Airway epithelial cell (primary cell): ENCODE results near the gene SPINT4. TPM values are rescaled to one million over a fixed set of nuclear protein-coding genes. Genes with fewer than 3 reads are reported as not detected.

Experiments
- total RNA-seq: library from RNA; depleted of rRNA; stranded (reverse); fragments of >200 nt; gene quantifications from 2 replicates; pipeline ENCODE4 v1.2.3, GENCODE V29; 2015

The SPINT4 gene
- not detected in 2 replicates for total RNA-seq

GRCh38 chr20:45722047-45722446 lies at the start of gene SPINT4:
SPINT4 (plus strand) TSS chr20:45722347; CDS start chr20:45722368, 21 bp downstream.

GRCh38 chr20:45701873-45702272 lies 20.3 kb upstream of the SPINT4 start, which contains the start of gene WFDC13:
WFDC13 (plus strand) TSS chr20:45702038; CDS start chr20:45702124, 86 bp downstream.

GRCh38 chr20:45704969-45705637 lies 17.0 kb upstream of the SPINT4 start, which contains the start of gene WFDC10B:
WFDC10B (minus strand) TSS chr20:45705019; CDS start chr20:45685992, 19,027 bp downstream.

Other genes with a start within 250 kb of the SPINT4 start
- gene SPINT3, start 206.7 kb upstream of the SPINT4 start, total RNA-seq, result not detected in 2 replicates
- gene WFDC6, start 182.9 kb upstream of the SPINT4 start, total RNA-seq, result not detected in 2 replicates
- not detected in 2 replicates for gene EPPIN, start 174.9 kb upstream of the SPINT4 start, total RNA-seq
- gene WFDC8, start 143.1 kb upstream of the SPINT4 start, total RNA-seq, result not detected in 2 replicates
- not detected in 2 replicates for gene WFDC10A, start 92.6 kb upstream of the SPINT4 start, total RNA-seq
- not detected in 2 replicates for gene WFDC9, start 91.1 kb upstream of the SPINT4 start, total RNA-seq
- gene WFDC11, start 52.1 kb upstream of the SPINT4 start, total RNA-seq, result not detected in 2 replicates
- gene WFDC13, start 20.3 kb upstream of the SPINT4 start, total RNA-seq, result not detected in 2 replicates
- not detected in 2 replicates for gene WFDC10B, start 17.3 kb upstream of the SPINT4 start, total RNA-seq
- 0.56 and 1.1 TPM in 2 replicates for gene WFDC3, start 69.5 kb downstream of the SPINT4 start, total RNA-seq
- gene DNTTIP1, start 69.6 kb downstream of the SPINT4 start, total RNA-seq, result 10.8 and 24.2 TPM in 2 replicates
- gene UBE2C, start 90.3 kb downstream of the SPINT4 start, total RNA-seq, result 95.7 and 112 TPM in 2 replicates
- gene TNNC2, start 105.0 kb downstream of the SPINT4 start, total RNA-seq, result 0.21 TPM in 1 of 2 replicates, not detected in the other
- 23.2 and 37.3 TPM in 2 replicates for gene SNX21, start 111.5 kb downstream of the SPINT4 start, total RNA-seq
- gene ACOT8, start 135.0 kb downstream of the SPINT4 start, total RNA-seq, result 46.7 and 50.1 TPM in 2 replicates
- 0.74 and 2.4 TPM in 2 replicates for gene ZSWIM3, start 135.3 kb downstream of the SPINT4 start, total RNA-seq
- 6.8 and 9.0 TPM in 2 replicates for gene ZSWIM1, start 158.9 kb downstream of the SPINT4 start, total RNA-seq
- gene SPATA25, start 165.3 kb downstream of the SPINT4 start, total RNA-seq, result 0.33 TPM in 1 of 2 replicates, not detected in the other
- gene NEURL2, start 168.9 kb downstream of the SPINT4 start, total RNA-seq, result 2.0 and 2.3 TPM in 2 replicates
- 24.1 and 39.4 TPM in 2 replicates for gene CTSA, start 169.0 kb downstream of the SPINT4 start, total RNA-seq
- 68.9 and 99.4 TPM in 2 replicates for gene PLTP, start 189.8 kb downstream of the SPINT4 start, total RNA-seq
- gene PCIF1, start 212.3 kb downstream of the SPINT4 start, total RNA-seq, result 11.2 and 19.6 TPM in 2 replicates
- gene ZNF335, start 249.9 kb downstream of the SPINT4 start, total RNA-seq, result 10.8 and 15.0 TPM in 2 replicates